HG02763 (cell line): Measurements from ENCODE around the gene TBXAS1.

ENCODE experiments used
- ATAC-seq: cut with Tn5 transposase; IDR thresholded peaks from one replicate; pipeline ENCODE4 v1.9.1; 2021; ENCODE audit warnings: mild to moderate bottlenecking, moderate library complexity; ENCODE audit not compliant: unreplicated experiment

Gene TBXAS1

DNA sequence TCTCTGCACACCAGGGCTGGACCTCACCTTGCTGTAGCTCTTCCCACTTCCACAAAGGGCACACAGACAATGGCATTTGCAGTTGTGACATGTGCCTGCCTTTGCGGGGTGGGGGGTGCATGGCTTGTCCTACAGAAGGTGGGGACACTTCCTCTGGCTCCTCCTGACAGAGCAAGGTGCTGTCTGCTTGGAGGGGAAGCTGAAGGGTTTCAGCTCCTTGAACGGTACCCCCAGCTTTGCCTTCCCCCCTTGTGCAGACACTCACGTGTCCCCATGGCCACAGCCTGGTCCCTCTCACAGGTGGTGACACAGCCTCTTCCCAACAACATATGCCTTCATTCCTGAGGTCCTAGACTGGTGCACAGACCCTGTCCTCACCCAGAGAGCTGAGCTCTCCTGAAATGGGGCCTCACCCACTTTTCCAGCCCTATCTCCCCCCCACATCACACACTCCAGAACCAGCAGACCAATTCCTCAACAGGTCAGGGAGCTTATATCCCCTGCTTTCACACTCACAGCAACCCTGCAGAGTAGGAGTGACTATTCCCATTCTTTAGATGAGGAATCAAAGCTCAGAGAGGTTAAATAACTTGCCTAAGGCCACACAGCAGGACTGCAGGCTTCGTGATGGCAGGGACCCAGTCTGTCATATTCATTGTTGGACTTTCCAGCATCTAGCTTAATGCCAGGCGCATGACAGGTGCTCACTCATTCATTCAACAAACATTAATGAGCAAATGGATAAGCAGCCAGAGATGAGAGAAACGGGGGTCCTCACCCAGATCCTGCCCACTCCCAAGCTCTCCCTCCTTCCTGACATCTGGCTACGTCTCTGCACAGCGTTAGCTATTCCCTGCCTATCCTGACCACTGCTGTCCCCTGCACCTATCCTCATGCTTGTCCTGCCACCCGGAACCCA, 189.3 kb downstream of the TBXAS1 start:
- ATAC-seq, result no peak

DNA sequence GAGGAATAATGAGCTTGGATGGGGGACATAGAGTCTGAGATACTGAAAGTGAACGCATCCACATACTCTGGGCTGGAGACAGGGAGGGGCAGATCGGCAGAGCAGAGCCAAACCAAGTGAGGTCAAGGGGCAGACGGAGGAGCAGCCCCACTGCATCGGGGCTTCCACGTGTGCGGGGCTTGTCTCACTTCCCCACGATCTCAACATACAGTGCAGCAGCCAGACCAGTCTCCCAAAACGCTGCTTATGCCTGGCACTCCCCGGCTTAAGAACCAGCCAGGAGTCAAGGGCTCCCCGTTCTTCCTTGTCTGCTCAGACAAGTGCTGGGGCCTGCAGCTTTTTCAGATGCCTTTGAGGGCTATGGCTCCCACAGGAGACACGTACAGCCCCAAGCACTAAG, 190.1 kb downstream of the TBXAS1 start:
- ATAC-seq, result no peak

- no peak for ATAC-seq
Observed at GRCh38 chr7:140019606-140020005, 190.5 kb downstream of the TBXAS1 start.

GRCh38 chr7:140021603-140022002, 192.5 kb downstream of the TBXAS1 start:
- no peak for ATAC-seq

DNA sequence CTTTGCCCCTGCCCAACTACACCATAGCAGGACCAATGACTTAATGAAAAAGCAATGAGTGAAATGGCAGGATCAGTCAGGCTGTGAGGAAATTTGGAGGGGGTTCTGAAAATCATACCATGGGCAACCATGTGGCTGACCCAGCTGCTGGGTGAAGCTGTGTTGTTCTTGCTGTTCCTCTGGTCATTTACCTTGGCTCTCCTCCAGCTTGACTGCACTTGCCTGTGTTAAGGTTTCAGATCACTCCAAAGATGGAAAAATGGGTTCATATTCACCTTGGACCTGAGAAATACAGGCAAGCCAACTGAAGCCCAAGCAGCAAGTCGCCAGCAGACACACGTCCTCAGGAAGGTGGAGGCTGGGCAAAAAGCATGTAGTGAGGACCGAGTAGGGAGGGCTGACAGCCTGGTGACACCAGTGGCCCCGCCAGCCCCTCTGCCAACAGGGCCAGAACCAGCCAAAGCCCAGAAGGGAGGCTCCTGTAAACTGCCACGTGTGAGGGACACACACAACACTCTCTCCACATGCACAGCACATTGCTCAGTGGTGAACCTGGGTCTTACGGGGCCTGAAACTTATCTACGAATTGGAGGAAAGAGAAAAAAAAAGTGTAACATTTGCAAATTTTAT, 193.6 kb downstream of the TBXAS1 start:
- ATAC-seq, result no peak

DNA sequence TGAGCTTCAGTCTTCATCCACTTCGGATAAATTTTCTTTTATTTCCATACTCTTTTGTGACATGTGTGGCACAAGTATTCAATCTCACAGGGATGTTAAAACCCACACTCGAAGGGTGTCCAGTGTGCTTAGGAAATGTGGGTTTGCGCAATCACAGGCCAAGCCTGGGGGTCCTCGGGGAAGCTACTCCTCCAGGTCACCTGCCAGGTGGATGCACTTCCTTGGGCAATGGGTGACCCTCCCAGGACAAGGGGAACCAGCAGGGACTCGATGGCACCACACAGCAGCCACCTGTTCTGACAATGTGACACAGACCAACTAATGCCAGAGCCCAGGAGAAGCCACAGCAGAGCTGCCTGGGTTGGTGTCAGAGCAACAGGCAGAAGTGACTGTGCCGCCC, 194.7 kb downstream of the TBXAS1 start:
- ATAC-seq, result no peak

DNA sequence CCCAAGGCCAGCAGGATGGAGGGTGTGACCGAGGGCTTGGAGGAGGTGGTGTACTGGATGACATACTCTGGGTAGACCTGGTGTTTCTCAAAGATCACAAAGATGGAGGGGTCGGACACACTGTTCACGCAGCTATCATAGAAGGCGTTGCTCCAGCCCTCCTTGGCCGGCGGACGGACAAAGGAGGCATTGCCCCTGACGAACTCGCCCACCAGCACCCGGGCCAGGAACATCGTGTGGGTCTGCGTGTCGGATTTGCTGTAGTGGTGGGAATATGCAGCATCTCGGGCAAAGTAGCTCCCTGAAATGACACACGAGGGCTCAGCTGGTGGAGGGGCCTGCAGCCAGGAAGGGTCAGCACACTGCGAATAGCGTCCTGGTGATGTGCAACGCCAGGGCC, 195.5 kb downstream of the TBXAS1 start:
- ATAC-seq, result no peak

DNA sequence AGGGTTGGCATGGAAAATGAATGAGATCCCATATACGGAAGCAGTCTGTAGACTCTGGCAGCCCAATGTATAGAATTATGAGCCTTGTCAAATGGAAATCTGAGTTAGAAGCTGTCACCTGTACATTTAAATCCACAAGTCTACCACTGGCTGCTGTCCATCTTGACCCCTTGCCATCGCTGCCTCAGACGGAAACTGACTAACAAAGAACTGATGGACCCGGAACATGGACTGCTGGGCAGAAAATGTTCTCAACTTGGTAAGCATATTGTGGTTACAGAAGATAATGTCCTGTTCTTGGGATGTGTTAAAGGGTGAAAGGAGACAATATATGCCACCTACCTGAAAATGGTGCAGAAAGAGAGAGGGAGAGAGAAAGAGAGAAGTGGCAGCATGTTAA, 196.2 kb downstream of the TBXAS1 start:
- no peak for ATAC-seq

GRCh38 chr7:140025814-140026433, 196.9 kb downstream of the TBXAS1 start:
- no peak for ATAC-seq

GRCh38 chr7:140026935-140027334, 197.9 kb downstream of the TBXAS1 start:
- ATAC-seq, result no peak

GRCh38 chr7:140027858-140028257, 198.8 kb downstream of the TBXAS1 start:
- no peak for ATAC-seq

- no peak for ATAC-seq
Observed at GRCh38 chr7:140028311-140028710, 199.2 kb downstream of the TBXAS1 start.

- ATAC-seq, result no peak
Observed at GRCh38 chr7:140029072-140029471, 200.0 kb downstream of the TBXAS1 start.

DNA sequence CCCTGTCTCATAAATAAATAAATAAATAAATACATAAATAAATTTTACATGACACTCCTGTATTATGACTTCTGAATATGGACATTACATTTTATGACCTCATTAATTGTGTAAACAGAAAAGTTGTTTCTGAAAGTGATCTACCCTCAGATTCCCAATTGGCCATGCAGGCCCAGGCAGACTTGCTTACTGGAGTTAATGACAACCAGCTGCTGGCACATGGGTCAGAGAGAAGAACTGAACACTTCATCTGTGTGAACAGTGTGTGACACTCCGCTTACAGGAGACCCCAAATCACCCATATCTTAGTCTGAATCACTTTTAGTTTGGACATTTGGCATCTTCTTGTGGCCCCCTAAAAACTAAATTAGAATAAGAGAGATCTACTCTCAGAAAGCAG, 202.3 kb downstream of the TBXAS1 start:
- ATAC-seq, result no peak

DNA sequence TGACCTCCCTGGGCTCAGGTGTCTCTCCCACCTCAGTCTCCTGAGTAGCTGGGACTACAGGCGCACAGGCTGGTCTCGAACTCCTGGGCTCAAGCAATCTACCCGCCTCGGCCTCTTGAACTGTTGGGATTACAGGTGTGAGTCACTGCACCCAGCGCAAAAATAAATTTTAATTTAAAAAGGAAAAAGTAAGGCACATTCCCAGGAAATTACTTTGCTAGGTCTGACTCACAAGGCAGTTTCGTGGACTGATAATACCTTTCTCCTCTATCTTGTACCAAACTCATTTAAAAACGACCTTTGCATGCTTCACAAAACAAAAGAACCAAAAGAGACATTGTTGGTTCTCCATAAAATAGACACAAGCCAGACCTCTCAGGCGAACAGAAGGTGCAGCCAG, 204.0 kb downstream of the TBXAS1 start:
- no peak for ATAC-seq

DNA sequence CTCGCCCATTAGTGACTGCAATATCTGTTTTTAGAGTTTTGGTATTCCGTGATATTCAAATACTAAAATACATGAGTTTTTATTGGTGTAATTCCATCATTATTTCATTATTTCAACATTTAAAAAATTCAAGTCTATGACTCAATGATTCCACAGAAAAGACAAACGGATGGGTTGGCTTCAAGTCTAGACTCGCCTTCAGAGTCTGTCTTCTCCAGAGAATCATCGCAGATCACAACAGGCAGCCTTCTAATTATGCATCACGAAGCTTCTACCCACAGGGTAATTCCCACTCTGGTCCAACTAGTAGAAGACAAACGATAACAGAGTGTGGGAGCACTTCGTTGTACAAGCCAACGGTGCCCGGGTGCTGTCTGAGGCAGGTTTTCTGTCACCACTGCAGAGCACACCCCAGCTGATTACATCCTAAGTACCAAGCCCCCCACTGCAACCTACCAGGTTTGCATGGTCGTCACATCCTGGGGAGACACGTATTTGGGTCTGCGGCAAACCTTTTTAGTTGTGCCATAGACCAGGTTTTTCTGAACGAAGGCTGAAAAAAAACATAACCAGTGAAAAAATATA, 204.8 kb downstream of the TBXAS1 start:
- ATAC-seq, result no peak

- no peak for ATAC-seq
Observed at GRCh38 chr7:140034421-140034820, 205.4 kb downstream of the TBXAS1 start.

DNA sequence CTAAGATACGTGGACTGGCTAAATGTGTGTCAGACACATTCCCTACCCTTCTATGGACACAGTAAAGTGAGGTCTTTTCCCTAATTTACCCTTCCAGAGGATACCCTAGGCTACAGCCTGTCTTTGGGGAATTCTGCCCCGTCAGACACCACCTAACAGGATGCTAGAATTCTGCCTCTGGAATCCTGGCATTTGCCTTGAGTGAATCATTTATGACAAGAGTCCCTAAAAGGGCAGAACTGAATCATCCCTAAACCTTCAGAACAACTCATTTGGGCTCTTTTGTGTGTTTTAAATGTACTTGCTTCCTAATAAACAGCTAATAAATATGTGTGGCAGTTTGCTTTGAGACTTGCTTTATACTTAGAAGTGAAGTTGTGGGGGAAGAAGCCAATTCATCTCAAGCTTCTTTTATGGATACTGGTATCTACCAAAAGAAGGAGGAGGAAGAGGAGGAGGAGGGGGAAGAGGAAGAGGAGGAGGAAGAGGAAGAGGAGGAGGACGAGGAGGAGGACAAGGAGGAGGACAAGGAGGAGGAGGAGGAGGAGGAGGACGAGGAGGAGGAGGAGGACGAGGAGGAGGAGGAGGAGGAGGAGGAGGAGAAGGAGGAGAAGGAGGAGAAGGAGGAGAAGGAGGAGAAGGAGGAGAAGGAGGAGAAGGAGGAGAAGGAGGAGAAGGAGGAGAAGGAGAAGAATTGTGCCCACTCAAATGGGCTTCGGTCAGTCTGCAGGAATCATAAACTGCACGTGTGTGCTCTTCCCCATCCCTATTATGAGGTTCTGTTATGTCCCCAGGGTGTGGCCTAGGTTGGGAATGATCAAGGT, 206.5 kb downstream of the TBXAS1 start:
- ATAC-seq, result no peak

DNA sequence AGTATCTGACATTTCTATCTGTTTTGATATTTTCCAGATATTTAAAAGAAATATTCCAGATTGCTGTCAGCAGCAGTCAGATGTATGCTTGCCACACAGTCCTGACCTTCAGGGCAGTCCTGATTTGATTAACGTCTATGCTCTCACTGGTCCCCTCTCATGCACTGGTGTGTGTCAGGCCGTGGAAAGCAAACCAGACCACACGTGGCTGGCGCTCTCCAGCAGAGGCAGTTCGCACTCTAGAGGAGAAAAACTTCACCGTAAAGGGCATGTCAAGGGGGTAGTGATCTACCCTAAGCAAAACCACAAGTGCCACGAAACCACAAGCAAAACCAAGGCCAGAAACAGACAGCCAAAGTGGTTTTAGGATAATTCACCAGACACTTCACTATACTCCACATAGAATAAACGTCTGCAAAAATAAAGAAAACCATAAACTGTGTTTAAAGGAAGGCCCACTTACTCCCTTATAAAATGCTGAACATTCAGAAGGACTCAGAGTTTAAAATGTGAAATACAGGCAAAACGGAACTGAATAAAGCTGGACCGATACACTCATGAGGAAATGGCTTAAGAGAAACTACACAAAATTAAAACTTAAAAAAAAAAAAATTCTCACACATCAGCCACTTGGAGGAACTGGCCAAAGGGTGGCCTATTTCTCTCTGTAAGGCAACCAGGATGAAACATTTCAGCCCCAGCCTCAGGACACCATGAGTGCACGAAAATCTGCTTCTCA, 207.3 kb downstream of the TBXAS1 start:
- no peak for ATAC-seq

GRCh38 chr7:140039066-140039465, 210.0 kb downstream of the TBXAS1 start:
- no peak for ATAC-seq
